Right cardiac atrium (tissue), 5 donors: Measurements from ENCODE around the gene HIP1. TPM values are rescaled to one million over a fixed set of nuclear protein-coding genes. Genes with fewer than 3 reads are reported as not detected.
A peak's percentile ranks its signal among the peaks of the same experiment; 100 is the strongest.
"Not testable (repeated sequence)": the region's sequence is repeated elsewhere in the genome, so short reads cannot be mapped to it uniquely, and the experiment has no call there.

Experiments
- ATAC-seq, 2 donors: fragments of 200-7000 bp; cut with Tn5 transposase; one replicate each; pipeline versions ENCODE4 v1.8.0 to v1.9.1; 2020; ENCODE audit warnings: moderate library complexity in 2 of 2, mild to moderate bottlenecking in 1 of 2
- DNase-seq, 3 donors: peaks; one replicate each; pipeline ENCODE4 v3.0.0-alpha.2; 2020
- H3K27ac ChIP-seq: one replicate; pipeline ENCODE4 v1.5.1; 2013; ENCODE audit warnings: mild to moderate bottlenecking, low read length, control low read depth, moderate library complexity
- H3K27me3 ChIP-seq: one replicate; pipeline ENCODE4 v1.6.1; 2013; ENCODE audit not compliant: control insufficient read depth, insufficient read depth
- H3K4me1 ChIP-seq: one replicate; pipeline ENCODE4 v1.6.1; 2013; ENCODE audit warnings: low read length; ENCODE audit not compliant: control insufficient read depth, insufficient read depth
- H3K4me3 ChIP-seq: one replicate; pipeline ENCODE4 v1.5.1; 2013; ENCODE audit warnings: low read length, control low read depth
- H3K9me3 ChIP-seq: one replicate; pipeline ENCODE4 v1.6.1; 2013; ENCODE audit warnings: low read length; ENCODE audit not compliant: control insufficient read depth
- WGBS: extraction: QIAGEN DNeasy Blood & Tissue Kit; methylation state at CpG from one replicate; pipeline ENCODE4 v1.1.7; 2013; 5-methylcytosine and 5-hydroxymethylcytosine counted together
- intact Hi-C, 4 donors: fragments of 100-400 bp; cut with DNase I; formaldehyde crosslinking; loops; one replicate each; pipeline versions ENCODE4 v1.11.0 to v1.14.0; 2022 to 2023
- polyA plus RNA-seq: library from polyadenylated mRNA; stranded (reverse); fragments of 200-250 nt; gene quantifications from one replicate; pipeline ENCODE4 v1.2.3, GENCODE V29; 2013
- total RNA-seq, 4 donors: library from RNA; stranded (reverse); fragmentation: NEBNext Ultra II Directional; extraction: Animal tissue kit (Norgen Biotek cat#: 25700); gene quantifications; one replicate each; pipeline ENCODE4 v1.2.1, GENCODE V29; 2021
- donor health status: healthy with polysubstance abuse.
- donor health status: DM: no; HTN: yes; CAD: no.
- donor health status: DM: no; HTN: no; CAD: no.
- donor health status: DM: no; HTN: yes; CAD: no; lungs with severe emphysema.
- donor health status: DM: yes; HTN: yes; CAD: no.

Gene HIP1
- total and polyA plus RNA-seq, 5 donors = 5.6 to 15.0 (median 12.3) TPM

GRCh38 chr7:75485979-75486643, 252.6 kb downstream of the HIP1 start, which contains the start of gene POM121C:
TSS of gene POM121C (minus strand) at chr7:75486299. CDS start at chr7:75441496, 44,803 bp downstream.
- under 1% methylated on average over 49 of the region's 49 CpGs for WGBS
- peak within 1 kb of the TSS; percentile 92 for H3K27ac ChIP-seq
- H3K9me3 ChIP-seq, H3K27me3 ChIP-seq, intact Hi-C loops, H3K4me1 ChIP-seq: not testable (repeated sequence)
- peak within 1 kb of the TSS; percentile 83 for H3K4me3 ChIP-seq
- peak; percentile 96 to 98 (median 97) for DNase-seq
- ATAC-seq = peak; percentile 100

DNA sequence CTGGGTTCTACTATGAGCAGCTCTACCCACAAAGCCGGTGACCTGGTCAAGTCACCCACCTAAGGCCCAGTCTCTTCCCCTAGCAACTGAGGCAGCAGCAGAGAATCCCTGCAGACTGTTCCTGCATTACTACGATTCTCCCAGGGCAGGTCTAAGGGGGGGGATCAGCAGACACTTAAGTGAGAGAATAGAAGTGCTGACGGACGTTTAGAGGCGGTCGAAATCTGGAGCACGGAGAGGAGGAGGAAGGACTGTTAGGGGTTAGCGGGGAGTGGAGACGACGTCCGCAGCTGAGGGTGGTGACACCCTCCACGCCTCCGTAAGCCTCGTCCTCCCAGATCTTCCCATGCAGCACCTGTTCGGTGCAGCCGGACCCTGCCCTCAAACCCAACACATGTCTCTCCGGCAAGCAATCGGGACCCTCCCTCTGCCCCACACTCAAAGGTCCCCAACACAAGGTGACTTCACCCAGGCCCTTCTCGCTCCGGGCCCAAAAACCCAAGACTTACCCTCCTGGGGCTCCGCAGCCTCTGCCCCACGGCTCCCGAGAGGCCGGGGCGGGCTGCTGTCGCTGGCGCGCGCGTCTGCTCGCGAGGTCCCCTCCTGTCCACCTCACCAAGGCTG, 253.3 kb downstream of the HIP1 start:
- H3K4me1 ChIP-seq, H3K9me3 ChIP-seq, H3K27me3 ChIP-seq, intact Hi-C loops: not testable (repeated sequence)
- Histone ChIP-seq H3K27ac (peak overlapping the region; percentile 92), H3K4me3 (peak overlapping the region; percentile 83)
- ATAC-seq (peak in 1 of 2 donors; percentile 12), DNase-seq (peak in 1 of 3 donors; percentile 50)
- WGBS = 1% methylated on average over 32 of the region's 32 CpGs

Other genes starting within 250 kb of the HIP1 start
- under 1 TPM in 1 of 4 donors, not detected in 3; 0.17 TPM for gene SPDYE5, start 246.6 kb downstream of the HIP1 start, total RNA-seq
- not detected for gene SPDYE5, start 246.6 kb downstream of the HIP1 start, polyA plus RNA-seq
- gene CCL26, start 33.3 kb upstream of the HIP1 start, total RNA-seq = 10 to 100 TPM in 1 of 4 donors, 1 to 10 TPM in 3; 1.0 to 25.2 (median 1.4) TPM
- 0.59 TPM for gene CCL26, start 33.3 kb upstream of the HIP1 start, polyA plus RNA-seq
- not detected for gene CCL24, start 74.9 kb upstream of the HIP1 start, total RNA-seq
- gene CCL24, start 74.9 kb upstream of the HIP1 start, polyA plus RNA-seq = not detected
- 10 to 100 TPM; 31.8 to 42.4 (median 35.9) TPM for gene RHBDD2, start 140.1 kb upstream of the HIP1 start, total RNA-seq
- 36.2 TPM for gene RHBDD2, start 140.1 kb upstream of the HIP1 start, polyA plus RNA-seq
- gene POR, start 176.2 kb upstream of the HIP1 start, total RNA-seq = 100 to 1,000 TPM in 1 of 4 donors, 10 to 100 TPM in 3; 59.8 to 122 (median 62.7) TPM
- gene POR, start 176.2 kb upstream of the HIP1 start, polyA plus RNA-seq = 47.4 TPM